ENCODE measurements around the gene CORO6. TPM values are rescaled to one million over a fixed set of nuclear protein-coding genes. Genes with fewer than 3 reads are reported as not detected.

Gene CORO6
- total RNA-seq, 1 donor = 20.3 TPM

DNA sequence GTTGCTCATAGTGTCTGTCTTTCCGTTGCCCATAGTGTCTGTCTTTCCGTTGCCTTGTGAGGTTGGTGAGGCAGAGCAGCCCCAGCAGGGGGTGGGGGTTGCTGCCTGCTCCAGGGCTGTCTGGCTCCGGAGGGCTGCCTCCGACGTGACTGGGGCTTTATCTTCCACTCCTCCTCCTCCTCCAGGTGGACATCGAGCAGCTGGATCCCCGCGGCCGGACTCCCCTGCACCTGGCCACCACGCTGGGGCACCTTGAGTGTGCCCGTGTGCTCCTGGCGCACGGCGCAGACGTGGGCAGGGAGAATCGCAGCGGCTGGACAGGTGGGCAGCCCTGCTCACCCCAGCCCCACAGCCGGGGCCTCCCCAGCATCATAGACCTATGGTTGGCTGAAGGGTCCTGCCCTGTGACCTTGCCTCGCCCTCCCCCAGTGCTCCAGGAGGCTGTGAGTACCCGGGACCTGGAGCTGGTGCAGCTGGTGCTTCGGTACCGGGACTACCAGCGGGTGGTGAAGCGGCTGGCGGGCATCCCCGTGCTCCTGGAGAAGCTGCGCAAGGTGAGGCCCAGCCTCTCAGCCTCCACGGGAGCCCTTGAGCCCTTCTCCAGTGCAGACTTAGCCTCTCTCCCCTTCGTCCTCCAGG lies 15.0 kb downstream of the CORO6 start:
- DNase-seq (ENCODE audit: insufficient read length, low spot score, missing footprints) = peak; percentile 70
- Histone ChIP-seq H2AFZ (ENCODE audit: low read length) (no peak overlapping the region), H3K27me3 (ENCODE audit: insufficient read depth, low read length) (no peaks in the 10 kb centered on the region), H3K9me3 (ENCODE audit: low read depth, low read length) (no peaks in the 10 kb centered on the region), H3K27ac (ENCODE audit: low read depth, low read length) (no peak overlapping the region), H4K20me1 (ENCODE audit: insufficient read depth, low read length) (no peaks in the 10 kb centered on the region), H3K4me3 (ENCODE audit: insufficient read depth, low read length) (no peak overlapping the region), H3K36me3 (ENCODE audit: insufficient read depth, low read length) (no peaks in the 10 kb centered on the region), H3K79me2 (ENCODE audit: insufficient read depth, low read length) (no peaks in the 10 kb centered on the region), H3K4me2 (ENCODE audit: insufficient read depth, low read length) (no peak overlapping the region), H3K4me1 (ENCODE audit: insufficient read depth, low read length) (no peaks in the 10 kb centered on the region)
- TF ChIP-seq, protein P1, sequence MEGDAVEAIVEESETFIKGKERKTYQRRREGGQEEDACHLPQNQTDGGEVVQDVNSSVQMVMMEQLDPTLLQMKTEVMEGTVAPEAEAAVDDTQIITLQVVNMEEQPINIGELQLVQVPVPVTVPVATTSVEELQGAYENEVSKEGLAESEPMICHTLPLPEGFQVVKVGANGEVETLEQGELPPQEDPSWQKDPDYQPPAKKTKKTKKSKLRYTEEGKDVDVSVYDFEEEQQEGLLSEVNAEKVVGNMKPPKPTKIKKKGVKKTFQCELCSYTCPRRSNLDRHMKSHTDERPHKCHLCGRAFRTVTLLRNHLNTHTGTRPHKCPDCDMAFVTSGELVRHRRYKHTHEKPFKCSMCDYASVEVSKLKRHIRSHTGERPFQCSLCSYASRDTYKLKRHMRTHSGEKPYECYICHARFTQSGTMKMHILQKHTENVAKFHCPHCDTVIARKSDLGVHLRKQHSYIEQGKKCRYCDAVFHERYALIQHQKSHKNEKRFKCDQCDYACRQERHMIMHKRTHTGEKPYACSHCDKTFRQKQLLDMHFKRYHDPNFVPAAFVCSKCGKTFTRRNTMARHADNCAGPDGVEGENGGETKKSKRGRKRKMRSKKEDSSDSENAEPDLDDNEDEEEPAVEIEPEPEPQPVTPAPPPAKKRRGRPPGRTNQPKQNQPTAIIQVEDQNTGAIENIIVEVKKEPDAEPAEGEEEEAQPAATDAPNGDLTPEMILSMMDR (IDR thresholded peaks at IDR 0.05; ENCODE audit: extremely low read depth, low read depth, low read length) = no peak

DNA sequence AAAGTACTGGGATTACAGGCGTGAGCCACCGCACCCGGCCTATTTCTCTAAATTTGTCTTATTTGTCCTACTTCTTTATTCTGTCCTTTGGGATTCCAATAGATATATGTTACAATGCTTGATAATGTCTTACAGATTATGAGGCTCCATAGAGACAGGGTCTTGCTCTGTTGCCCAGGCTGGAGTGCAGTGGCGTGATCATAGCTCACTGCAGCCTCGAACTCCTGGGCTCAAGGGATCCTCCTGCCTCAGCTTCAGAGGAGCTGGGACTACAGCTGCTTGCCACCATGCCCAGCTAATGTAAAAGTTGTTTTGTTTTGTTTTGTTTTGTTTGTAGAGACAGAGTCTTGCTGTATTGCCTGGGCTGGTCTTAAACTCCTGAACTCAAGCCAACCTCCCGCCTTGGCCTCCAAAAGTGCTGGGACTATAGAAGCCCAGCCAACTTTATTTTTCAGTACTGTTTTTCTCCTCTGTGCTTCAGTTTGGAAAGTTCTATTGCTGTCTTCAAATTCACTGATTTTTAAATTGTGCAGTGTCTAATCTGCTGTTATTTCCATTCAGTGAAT lies 19.5 kb downstream of the CORO6 start:
- Histone ChIP-seq H3K4me1 (ENCODE audit: insufficient read depth, low read length) (no peaks in the 10 kb centered on the region), H2AFZ (ENCODE audit: low read length) (no peak overlapping the region), H4K20me1 (ENCODE audit: insufficient read depth, low read length) (peaks cover 9% of the 10 kb centered on the region), H3K79me2 (ENCODE audit: insufficient read depth, low read length) (no peaks in the 10 kb centered on the region), H3K4me3 (ENCODE audit: insufficient read depth, low read length) (no peak overlapping the region), H3K36me3 (ENCODE audit: insufficient read depth, low read length) (no peaks in the 10 kb centered on the region), H3K27me3 (ENCODE audit: insufficient read depth, low read length) (no peaks in the 10 kb centered on the region), H3K9me3 (ENCODE audit: low read depth, low read length) (no peaks in the 10 kb centered on the region), H3K27ac (ENCODE audit: low read depth, low read length) (no peak overlapping the region), H3K4me2 (ENCODE audit: insufficient read depth, low read length) (no peak overlapping the region)
- no peak for DNase-seq (ENCODE audit: insufficient read length, low spot score, missing footprints)
- TF ChIP-seq, protein P1 (IDR thresholded peaks at IDR 0.05; ENCODE audit: extremely low read depth, low read depth, low read length) = no peak

DNA sequence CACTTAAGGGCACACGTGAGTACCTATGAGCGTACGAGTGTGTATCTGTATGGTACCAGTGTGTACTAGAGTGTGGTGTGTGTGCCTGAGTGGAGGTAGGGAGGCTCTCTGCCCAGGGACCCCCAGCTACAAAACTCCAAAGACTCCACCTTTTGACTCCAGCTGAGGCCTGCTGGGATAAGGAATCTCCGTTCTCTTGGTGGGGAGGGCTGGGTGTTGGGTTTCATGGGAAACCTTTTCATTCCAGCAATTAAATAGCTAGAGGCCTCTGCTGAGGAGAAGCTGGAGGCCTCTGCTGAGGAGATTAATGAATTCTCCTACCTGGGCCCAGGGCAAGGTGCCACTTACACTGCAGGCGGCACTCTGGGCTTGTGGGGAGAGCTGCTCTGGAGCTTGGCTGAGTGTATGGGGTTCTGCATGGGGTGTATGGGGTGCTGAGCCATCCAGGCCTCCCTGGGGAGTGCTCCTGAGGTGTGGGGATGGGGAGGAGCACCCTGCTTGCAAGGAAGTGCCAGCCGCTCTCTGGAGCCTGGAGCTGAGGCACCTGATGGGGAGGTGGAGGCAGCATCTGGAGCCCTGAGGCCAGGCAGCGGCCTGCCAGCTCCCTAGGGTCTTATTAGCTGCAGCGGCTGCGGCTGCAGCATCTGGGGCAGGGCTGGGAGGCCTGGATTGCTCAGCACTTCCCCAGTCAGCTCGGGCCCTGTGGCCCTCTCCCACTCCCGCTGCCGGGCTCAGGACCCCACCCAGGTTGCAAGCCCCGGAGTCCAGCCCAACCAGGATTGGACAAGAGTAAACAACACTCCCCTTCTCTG lies 25.1 kb downstream of the CORO6 start:
- Histone ChIP-seq H3K4me1 (ENCODE audit: insufficient read depth, low read length) (peaks cover 12% of the 10 kb centered on the region), H3K79me2 (ENCODE audit: insufficient read depth, low read length) (no peaks in the 10 kb centered on the region), H3K27ac (ENCODE audit: low read depth, low read length) (no peak overlapping the region), H3K36me3 (ENCODE audit: insufficient read depth, low read length) (no peaks in the 10 kb centered on the region), H2AFZ (ENCODE audit: low read length) (no peak overlapping the region), H4K20me1 (ENCODE audit: insufficient read depth, low read length) (peaks cover 28% of the 10 kb centered on the region), H3K4me2 (ENCODE audit: insufficient read depth, low read length) (no peak overlapping the region), H3K9me3 (ENCODE audit: low read depth, low read length) (no peaks in the 10 kb centered on the region), H3K27me3 (ENCODE audit: insufficient read depth, low read length) (no peaks in the 10 kb centered on the region), H3K4me3 (ENCODE audit: insufficient read depth, low read length) (no peak overlapping the region)
- DNase-seq (ENCODE audit: insufficient read length, low spot score, missing footprints) = no peak
- TF ChIP-seq, protein P1 (IDR thresholded peaks at IDR 0.05; ENCODE audit: extremely low read depth, low read depth, low read length) = no peak

DNA sequence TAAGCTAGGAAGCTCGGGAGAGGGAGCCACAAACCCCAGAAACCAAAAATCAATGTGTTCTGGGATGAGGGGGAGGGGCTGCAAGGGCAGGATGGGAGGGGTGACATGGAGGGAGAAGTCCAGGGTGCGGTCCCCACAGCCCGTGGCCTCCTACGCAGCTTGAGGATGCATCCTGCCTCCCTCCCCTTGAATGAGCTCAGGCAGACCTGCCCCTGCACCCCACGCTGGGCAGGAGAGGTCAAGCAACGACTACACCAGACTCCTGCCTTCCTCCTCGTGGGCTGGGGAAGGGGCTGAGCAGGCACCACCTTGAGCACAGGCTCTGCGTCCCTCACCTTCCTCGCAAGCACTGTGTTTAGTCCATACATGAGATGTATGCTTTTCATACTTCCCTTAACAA lies 25.9 kb downstream of the CORO6 start:
- no peak overlapping the region for H2AFZ ChIP-seq (ENCODE audit: low read length)
- H3K36me3 ChIP-seq (ENCODE audit: insufficient read depth, low read length) = no peaks in the 10 kb centered on the region
- no peaks in the 10 kb centered on the region for H3K9me3 ChIP-seq (ENCODE audit: low read depth, low read length)
- no peak overlapping the region for H3K27ac ChIP-seq (ENCODE audit: low read depth, low read length)
- no peaks in the 10 kb centered on the region for H3K79me2 ChIP-seq (ENCODE audit: insufficient read depth, low read length)
- no peaks in the 10 kb centered on the region for H3K27me3 ChIP-seq (ENCODE audit: insufficient read depth, low read length)
- peaks cover 33% of the 10 kb centered on the region for H4K20me1 ChIP-seq (ENCODE audit: insufficient read depth, low read length)
- TF ChIP-seq, protein P1 (IDR thresholded peaks at IDR 0.05; ENCODE audit: extremely low read depth, low read depth, low read length) = no peak
- no peak overlapping the region for H3K4me3 ChIP-seq (ENCODE audit: insufficient read depth, low read length)
- peaks cover 20% of the 10 kb centered on the region for H3K4me1 ChIP-seq (ENCODE audit: insufficient read depth, low read length)
- no peak for DNase-seq (ENCODE audit: insufficient read length, low spot score, missing footprints)
- H3K4me2 ChIP-seq (ENCODE audit: insufficient read depth, low read length) = no peak overlapping the region

Measured in osteoblast (primary cell).